Hematopoietic multipotent progenitor cell treated with erythropoietin and hydrocortisone succinate and interleukin-3 and kit ligand, for 6 days (in vitro differentiated cells): ENCODE measurements around the gene KCNK18.

Source experiments
- DNase-seq: peaks from one replicate; pipeline ENCODE4 v3.0.0-alpha.2; 2015

Gene KCNK18

DNA sequence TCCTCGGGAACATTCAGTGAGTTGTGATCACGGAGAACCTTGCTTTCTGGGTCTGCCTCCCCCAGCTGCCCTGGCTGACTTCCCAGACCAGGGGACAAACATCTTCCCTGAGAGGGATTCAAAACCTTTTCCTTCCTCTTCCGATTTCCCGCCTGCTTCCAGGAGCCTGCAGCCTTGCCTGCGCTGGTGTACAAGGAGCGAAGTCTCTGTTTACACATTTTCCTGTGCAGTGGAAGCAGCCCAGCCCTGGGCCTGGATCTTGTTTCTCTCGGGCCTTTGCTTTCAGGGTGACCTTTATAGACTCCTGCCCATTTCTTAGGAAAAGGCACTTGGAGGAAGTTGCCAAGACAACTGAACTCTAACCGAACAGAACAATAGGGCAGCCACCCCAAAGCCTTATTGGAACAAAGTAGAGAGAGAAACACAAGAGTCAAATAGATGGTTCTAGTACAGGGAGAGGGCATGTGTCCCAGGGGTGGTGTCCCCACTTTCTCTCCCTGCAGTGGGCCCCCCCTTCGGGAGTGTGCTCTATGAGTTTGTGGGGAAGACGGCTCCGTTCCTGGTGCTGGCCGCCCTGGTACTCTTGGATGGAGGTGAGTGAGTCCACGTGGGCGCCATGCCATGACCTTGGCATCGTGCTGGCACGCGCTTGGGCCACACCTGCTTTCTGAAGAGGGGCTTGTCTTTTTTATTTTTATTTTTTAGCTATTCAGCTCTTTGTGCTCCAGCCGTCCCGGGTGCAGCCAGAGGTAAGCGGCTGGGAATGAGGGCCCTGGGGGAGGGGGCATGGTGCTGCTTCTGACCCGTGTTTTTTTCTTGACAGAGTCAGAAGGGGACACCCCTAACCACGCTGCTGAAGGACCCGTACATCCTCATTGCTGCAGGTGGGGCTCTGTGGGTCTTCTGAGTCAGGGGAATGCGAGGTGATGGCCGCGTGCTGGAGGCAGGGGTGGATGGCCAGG lies 57.8 kb downstream of the KCNK18 start:
- DNase-seq, result no peak

DNA sequence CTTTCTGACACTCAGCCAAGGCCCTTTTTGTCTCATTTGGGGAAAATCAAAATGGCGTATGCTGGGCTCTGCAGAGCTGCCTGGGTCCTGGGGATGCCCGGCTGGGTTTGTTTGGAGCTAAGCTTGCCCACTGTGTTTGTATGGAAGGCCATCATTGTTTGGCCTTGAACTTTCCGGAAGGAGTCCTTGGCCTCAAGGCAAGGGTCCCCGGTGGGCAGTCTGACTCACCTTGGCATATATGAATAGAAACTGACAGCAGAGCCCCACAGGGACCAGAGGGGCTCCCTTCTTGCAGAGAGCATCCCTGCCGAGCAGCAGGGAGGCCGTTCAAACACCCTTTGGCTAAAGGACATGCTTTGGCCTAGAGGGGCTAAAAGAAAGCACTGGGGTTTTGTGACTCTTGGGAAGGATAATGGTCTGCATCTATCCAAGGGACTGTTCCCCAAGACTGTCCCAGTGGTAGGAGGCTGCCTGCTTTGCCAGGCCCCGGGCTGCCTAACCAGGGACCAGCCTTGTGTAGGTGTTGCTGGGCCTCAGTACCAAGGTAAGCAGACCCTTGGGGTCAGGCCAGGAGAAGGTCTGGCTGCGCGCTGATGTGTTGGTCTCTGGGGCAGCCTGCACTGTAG lies 58.7 kb downstream of the KCNK18 start:
- no peak for DNase-seq

DNA sequence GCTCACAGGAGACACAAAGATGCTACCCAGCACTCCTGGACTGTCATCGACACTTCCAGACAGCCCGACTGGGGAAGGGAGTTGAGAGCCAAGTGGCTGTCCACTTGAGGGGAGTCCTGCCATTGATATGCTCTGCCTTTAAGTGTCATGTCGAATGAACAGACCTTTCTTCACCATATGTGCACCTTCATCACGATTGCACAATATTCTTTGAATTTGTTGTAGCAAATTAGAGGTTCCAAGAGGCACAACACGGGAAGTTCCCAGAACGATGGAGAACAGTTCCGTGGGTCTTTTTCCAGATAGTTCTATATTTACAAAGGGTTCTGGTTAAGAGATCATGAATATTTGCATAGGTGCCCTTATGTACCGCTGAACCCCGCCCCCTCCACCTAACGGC lies 59.6 kb downstream of the KCNK18 start:
- DNase-seq, result no peak

DNA sequence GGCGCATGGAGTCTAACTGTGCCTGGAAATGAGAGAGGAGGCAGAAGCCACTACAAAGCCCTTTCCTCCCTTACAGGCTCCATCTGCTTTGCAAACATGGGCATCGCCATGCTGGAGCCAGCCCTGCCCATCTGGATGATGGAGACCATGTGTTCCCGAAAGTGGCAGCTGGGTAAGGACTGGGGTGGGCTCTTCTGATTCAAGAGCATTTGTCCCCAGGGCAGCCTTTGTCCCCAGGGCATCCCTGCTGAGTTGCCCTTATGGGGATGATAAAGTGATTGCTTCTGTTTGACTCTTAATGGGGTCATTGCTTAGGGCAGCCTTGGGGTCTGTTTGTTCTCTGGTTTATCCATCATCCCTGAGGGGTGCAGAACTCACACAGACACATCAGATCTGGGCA lies 60.4 kb downstream of the KCNK18 start:
- DNase-seq, result no peak

DNA sequence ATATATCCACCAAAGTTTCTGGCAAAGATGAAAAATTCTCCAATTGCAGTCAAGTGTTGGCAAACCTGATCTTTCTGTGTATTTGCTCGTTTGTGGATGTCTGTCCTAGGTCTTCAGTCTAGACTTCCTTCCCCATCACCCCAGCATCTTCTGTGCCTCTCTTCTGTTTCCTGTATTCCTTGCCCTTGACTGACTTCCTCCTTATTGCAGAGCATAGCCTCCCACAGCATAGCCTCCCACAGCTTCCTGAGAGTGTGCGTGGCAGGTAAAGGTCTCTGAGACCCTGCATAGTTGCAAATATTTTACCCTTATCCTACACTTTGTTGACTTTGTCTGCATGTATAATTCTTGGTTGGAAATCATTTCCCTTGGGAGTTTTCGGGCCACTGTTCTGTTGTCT lies 62.0 kb downstream of the KCNK18 start:
- no peak for DNase-seq
